Activated CD4-positive, alpha-beta memory T cell treated with anti-CD3 and anti-CD28 coated beads for 36 hours (primary cell): ENCODE data around the gene SLC7A5. TPM values are rescaled to one million over a fixed set of nuclear protein-coding genes. Genes with fewer than 3 reads are reported as not detected.
"Not testable (repeated sequence)": the region's sequence is repeated elsewhere in the genome, so short reads cannot be mapped to it uniquely, and the experiment has no call there.

ENCODE experiments used
- CTCF ChIA-PET: fragments of 350-600 bp; sonication (Branson Sonifier 250); formaldehyde crosslinking; loops from one replicate; lab custom pipeline; 2021; ENCODE audit warnings: antibody characterized with exemption, inconsistent platforms; lab: Charles Lee
- POLR2A ChIA-PET: fragments of 350-600 bp; sonication (Branson Sonifier 250); formaldehyde crosslinking; loops from one replicate; lab custom pipeline; 2021; ENCODE audit warnings: antibody characterized with exemption; lab: Charles Lee
- DNase-seq: peaks from one replicate; pipeline ENCODE4 v3.0.0-alpha.2; 2020
- H3K27ac Mint-ChIP-seq: one replicate; pipeline ENCODE4 v1.8.0; 2021; ENCODE audit warnings: mixed read lengths
- H3K27me3 Mint-ChIP-seq: one replicate; pipeline ENCODE4 v1.8.0; 2021; ENCODE audit warnings: mixed read lengths
- H3K36me3 Mint-ChIP-seq: one replicate; pipeline ENCODE4 v1.8.0; 2021; ENCODE audit warnings: mixed read lengths
- H3K4me1 Mint-ChIP-seq: one replicate; pipeline ENCODE4 v1.8.0; 2021; ENCODE audit warnings: low read depth, mixed read lengths
- H3K4me3 Mint-ChIP-seq: one replicate; pipeline ENCODE4 v1.8.0; 2021; ENCODE audit warnings: mild to moderate bottlenecking, mixed read lengths
- H3K9me3 Mint-ChIP-seq: one replicate; pipeline ENCODE4 v1.8.0; 2021; ENCODE audit warnings: mixed read lengths
- intact Hi-C: fragments of 100-400 bp; cut with micrococcal nuclease; formaldehyde crosslinking; loops from one replicate; pipeline ENCODE4 v1.15.1; 2023
- total RNA-seq, 2 experiments: library from RNA; stranded (reverse); gene quantifications; one replicate each; pipeline ENCODE4 v1.2.3, GENCODE V29; 2021

SLC7A5 gene
- total RNA-seq, 2 experiments from 2014 or later: 262 TPM

DNA sequence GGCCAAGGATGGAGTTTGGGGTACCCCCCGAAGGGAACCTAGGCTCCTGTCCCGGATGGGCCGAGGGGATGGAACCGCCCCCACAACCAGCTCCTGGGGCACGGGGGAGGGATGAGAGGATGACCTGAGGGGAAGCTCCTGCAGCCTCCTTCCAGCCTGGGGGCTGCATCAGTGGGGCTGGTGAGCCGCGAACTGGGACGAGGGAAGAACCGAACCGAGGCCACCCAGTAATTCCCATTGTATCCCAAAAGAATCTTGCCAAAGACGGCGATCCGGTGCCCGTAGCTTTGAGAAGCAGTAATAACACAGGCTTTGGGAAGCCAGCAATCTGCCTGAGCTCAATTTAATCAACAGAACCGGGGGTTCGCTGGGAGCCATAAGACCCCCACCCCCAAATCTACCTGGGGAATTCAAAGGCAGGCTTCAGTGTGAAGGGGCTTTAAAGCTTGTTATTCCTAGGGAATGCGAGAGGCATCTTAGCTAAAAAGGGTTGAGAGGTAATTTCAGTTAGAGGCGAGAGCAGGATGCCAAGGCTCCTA is 641 bp upstream of the SLC7A5 start:
- CTCF ChIA-PET: interaction anchor here (1.2 to 15.0 kb wide), 5 partner anchors 17 to 104 kb away, joined by 3 to 275 read pairs (median 13); partner anchors contain the start of gene KLHDC4
- not testable (repeated sequence) for H3K27me3 Mint-ChIP-seq, DNase-seq, H3K9me3 Mint-ChIP-seq
- intact Hi-C loops: loop anchor here (2.0 to 10.0 kb wide), 4 partner anchors 81 to 585 kb away; partner anchors contain the start of genes BANP, FBXO31, ZCCHC14 and ZFPM1
- peak overlapping the region; percentile 35 for H3K4me3 Mint-ChIP-seq
- peaks cover 53% of the 10 kb centered on the region for H3K4me1 Mint-ChIP-seq
- POLR2A ChIA-PET: interaction anchor here (0.7 to 7.5 kb wide), 10 partner anchors 14 to 585 kb away, joined by 3 to 103 read pairs (median 8); partner anchors contain the start of genes BANP and KLHDC4
- peaks cover 37% of the 10 kb centered on the region for H3K36me3 Mint-ChIP-seq
- peak overlapping the region; percentile 100 for H3K27ac Mint-ChIP-seq

DNA sequence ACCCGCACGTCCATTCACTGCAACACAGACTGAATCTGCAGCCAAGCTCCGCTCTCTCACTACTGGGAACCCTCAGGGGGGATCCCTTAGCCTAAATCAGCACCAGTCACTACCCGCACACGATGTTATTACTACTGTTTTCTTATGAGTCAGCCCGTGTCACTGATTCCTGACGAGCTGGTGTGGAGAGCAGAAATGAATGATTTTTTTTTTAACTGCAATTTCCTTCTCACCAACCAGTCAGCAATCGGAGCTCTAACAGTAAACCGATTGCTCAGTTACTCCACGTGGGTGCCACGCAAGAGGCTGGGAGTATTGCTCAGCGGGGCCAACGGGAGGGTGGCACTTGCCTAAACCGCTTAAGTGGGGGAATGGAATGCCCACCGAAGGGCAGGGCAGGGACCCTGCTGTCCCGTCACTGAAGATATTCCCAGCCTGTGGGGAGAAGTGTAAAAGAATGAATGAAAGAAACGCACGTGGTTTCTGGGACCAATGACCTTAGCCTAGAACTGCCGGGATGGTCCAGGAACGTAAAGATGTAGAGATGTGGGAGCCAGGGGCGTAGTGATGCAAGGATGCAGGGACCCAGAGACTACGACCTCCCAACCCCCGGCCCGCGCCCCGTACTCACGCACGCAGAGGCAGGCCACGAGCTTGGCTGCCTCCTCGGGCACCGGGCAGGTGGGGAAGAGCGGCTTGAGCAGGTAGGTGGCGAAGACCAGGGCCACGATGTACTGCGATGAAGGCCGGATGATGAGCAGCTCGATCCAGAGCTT is 865 bp downstream of the SLC7A5 start:
- peaks cover 55% of the 10 kb centered on the region for H3K4me1 Mint-ChIP-seq
- CTCF ChIA-PET: interaction anchor here (1.0 to 15.0 kb wide), 4 partner anchors 16 to 88 kb away, joined by 4 to 275 read pairs (median 114); no protein-coding TSS in a partner anchor
- intact Hi-C loops: loop anchor here (2.0 kb wide), 1 partner anchor 82 kb away; the partner anchor contains the start of gene BANP
- peak overlapping the region; percentile 100 for H3K4me3 Mint-ChIP-seq
- POLR2A ChIA-PET: interaction anchor here (0.8 to 7.5 kb wide), 13 partner anchors 8 to 586 kb away, joined by 3 to 103 read pairs (median 6); partner anchors contain the start of genes BANP and KLHDC4
- DNase-seq: peak; percentile 91
- H3K36me3 Mint-ChIP-seq: peaks cover 48% of the 10 kb centered on the region
- H3K27me3 Mint-ChIP-seq, H3K9me3 Mint-ChIP-seq: not testable (repeated sequence)
- H3K27ac Mint-ChIP-seq: peak overlapping the region; percentile 100

DNA sequence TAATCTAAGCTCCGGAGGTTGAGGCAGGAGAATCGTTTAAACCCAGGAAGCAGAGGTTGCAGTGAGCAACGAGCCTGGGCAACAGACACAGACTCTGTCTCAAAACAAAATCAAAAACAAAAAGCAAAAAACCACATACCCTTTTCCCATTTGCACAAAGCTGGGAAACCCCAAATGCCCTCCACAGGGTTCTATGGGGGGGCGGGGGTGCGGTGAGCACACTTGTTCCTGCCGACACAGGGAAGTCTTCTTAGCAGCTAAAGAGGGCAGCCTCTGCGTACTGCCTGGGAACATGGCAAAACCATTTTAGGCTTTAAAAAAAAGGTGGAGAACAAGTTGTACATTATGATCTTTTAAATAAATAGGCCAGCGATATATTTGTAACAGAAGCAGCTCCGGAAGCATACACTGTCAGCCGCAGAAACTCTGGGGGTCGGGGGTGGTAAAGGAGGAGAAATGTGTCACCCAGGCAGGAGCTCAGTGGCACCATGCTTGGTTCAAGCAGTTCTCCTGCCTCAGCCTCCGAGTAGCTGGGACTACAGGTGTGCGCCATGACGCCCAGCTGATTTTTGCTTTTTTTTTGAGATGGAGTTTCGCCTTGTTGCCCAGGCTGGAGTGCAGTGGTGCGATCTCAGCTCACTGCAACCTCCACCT is 3.3 kb downstream of the SLC7A5 start:
- peak; percentile 86 for DNase-seq
- H3K9me3 Mint-ChIP-seq, H3K27me3 Mint-ChIP-seq: not testable (repeated sequence)
- Mint-ChIP-seq H3K27ac (peak overlapping the region; percentile 100), H3K4me3 (peak overlapping the region; percentile 100), H3K36me3 (peaks cover 67% of the 10 kb centered on the region), H3K4me1 (peaks cover 55% of the 10 kb centered on the region)
- ChIA-PET CTCF (interaction anchor here (0.6 to 15.0 kb wide), 6 partner anchors 10 to 99 kb away, joined by 3 to 275 read pairs (median 6); no protein-coding TSS in a partner anchor), POLR2A (interaction anchor here (0.6 to 7.5 kb wide), 11 partner anchors 9 to 1229 kb away, joined by 3 to 103 read pairs (median 7); no protein-coding TSS in a partner anchor)
- intact Hi-C loops: loop anchor here (1.0 kb wide), 1 partner anchor 10 kb away; no protein-coding TSS in a partner anchor

DNA sequence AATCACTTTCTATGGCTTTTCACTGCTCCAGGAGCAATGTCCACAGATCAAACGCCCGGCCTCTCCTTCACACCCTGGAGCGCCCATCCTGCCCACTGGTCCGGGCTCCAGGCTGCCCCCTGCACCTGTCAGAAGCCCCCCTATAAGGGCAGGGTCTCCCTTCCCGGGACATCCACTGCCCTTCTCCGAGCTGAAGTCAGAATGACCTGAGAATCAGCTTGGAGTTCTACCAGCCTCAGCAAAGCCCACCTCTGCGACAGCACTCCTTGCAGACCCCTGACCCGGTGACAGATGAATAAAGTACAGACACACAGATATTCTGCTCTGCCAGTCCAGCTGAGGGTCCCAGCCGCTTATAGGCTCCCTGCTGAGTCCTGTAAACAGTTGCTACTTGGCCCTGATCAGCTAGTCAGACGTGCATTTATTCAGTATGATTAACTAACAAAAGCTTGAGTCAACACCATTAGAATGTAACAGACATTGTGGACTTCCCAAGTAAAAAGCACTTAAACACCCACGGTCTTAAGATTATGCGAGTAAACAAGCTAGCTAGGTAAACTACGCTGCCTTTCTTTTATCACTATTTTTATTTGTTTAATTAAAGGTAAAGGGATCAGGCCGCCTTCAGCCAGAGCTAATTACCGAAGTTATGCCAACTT is 4.8 kb downstream of the SLC7A5 start:
- Mint-ChIP-seq H3K27ac (peak overlapping the region; percentile 77), H3K4me1 (peaks cover 56% of the 10 kb centered on the region), H3K36me3 (peaks cover 79% of the 10 kb centered on the region), H3K27me3 (peaks cover 2% of the 10 kb centered on the region), H3K9me3 (no peaks in the 10 kb centered on the region), H3K4me3 (peak overlapping the region; percentile 100)
- ChIA-PET POLR2A (interaction anchor here (2.6 to 7.5 kb wide), 3 partner anchors 8 to 32 kb away, joined by 11 to 103 read pairs (median 25); no protein-coding TSS in a partner anchor), CTCF (interaction anchor here (10.3 to 15.0 kb wide), 2 partner anchors 12 to 84 kb away, joined by 224 to 275 read pairs; no protein-coding TSS in a partner anchor)
- DNase-seq: no peak
- intact Hi-C loops: no loop called here

DNA sequence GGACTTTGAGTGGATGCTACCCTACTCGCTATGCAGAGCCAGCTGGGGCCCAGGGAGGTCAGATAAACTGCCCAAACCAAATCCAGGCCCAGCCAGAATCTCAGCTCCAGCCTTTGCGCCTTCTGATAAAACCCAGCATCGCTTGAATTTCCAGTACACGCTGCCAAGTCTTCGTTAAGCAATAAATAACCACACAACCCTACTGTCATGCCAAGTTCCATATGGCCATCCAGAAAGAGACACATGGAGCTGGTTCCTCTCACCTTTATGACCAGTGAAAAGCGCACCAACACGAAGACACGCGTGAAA is 6.0 kb downstream of the SLC7A5 start:
- POLR2A ChIA-PET, DNase-seq, H3K27me3 Mint-ChIP-seq, H3K9me3 Mint-ChIP-seq, intact Hi-C loops: not testable (repeated sequence)
- Mint-ChIP-seq H3K36me3 (peaks cover 85% of the 10 kb centered on the region), H3K4me3 (peak overlapping the region; percentile 45), H3K4me1 (peaks cover 64% of the 10 kb centered on the region), H3K27ac (peak overlapping the region; percentile 33)
- CTCF ChIA-PET: interaction anchor here (10.3 to 15.0 kb wide), 2 partner anchors 11 to 83 kb away, joined by 224 to 275 read pairs; no protein-coding TSS in a partner anchor

DNA sequence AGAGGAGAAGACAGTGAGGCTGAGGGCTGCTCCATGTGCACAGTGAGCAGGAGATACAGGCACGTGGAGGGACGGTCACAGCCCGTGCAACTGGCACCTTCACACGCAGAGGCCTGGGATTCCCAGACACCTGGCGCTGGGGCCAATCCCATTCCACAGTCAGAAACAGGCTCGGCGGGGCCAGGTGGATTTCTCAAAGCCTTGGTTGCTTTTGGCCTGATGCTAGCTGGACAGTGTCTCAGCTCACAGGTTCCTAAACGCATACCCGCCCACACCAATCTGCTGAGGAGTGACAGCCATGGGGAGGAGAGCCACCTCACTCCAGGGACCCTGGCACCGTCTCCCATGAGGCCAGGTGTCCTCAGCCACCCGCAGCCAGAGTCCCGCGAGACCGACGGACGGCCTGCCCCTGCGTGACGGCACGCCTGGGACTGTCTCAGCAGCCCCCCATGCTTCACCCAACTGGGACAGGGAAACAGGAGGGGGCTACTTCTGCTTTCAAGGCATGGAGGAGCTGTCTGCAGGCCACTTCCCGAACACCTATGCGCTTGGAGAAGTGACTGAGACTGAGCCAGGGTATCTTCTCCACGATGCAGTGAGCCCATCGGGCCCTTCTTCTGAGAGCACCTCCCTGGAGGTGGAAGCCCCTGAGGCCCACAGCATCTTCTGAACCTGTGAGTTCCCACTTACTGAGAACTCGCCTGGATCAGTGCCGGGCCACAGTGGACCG is 6.5 kb downstream of the SLC7A5 start:
- DNase-seq, CTCF ChIA-PET, intact Hi-C loops, H3K27me3 Mint-ChIP-seq, H3K9me3 Mint-ChIP-seq, POLR2A ChIA-PET: not testable (repeated sequence)
- Mint-ChIP-seq H3K4me3 (peak overlapping the region; percentile 45), H3K36me3 (peaks cover 83% of the 10 kb centered on the region), H3K27ac (peak overlapping the region; percentile 54), H3K4me1 (peaks cover 66% of the 10 kb centered on the region)

DNA sequence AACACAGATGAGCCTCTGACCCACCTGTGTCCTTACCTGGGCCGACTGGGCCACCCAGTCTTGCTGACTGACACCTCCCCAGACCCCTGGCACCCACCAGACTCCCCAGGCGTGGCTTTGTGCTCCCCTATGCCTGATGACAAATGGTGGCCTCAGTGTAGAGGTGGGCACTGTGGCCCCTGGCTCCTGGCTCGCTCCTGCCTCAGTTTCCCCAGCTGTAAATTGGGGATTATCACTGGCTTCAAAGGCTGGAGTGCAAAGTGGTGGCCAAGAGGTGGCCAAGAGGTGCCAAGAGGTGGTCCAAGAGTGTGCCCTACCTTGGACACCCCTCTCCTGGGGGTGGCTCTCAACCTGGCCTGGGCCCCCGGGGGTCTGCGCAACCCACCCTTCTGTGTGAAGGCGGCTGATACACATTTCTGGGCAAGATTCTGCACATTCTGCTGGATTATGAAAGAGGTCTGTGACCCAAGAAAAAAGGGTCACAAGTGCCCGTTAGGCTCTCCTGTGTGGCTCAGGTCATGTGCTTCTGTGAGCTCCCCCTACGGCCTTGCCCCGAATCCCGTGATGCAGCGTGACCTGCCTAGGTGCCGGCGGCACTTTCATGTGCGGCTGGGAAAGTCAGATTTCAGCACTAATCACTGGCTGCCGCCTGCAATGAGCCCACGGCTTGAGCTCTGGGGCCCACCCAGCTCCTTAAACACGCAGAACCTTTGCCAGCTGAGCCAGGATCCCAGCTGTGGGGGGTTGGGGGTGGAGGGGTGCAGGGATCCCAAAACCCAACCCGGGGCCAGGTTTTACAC is 7.8 kb downstream of the SLC7A5 start:
- H3K9me3 Mint-ChIP-seq, intact Hi-C loops, H3K4me3 Mint-ChIP-seq, H3K27me3 Mint-ChIP-seq, DNase-seq, POLR2A ChIA-PET: not testable (repeated sequence)
- Mint-ChIP-seq H3K36me3 (peaks cover 82% of the 10 kb centered on the region), H3K4me1 (peaks cover 79% of the 10 kb centered on the region), H3K27ac (peak overlapping the region; percentile 38)
- CTCF ChIA-PET: interaction anchor here (0.6 to 5.0 kb wide), 2 partner anchors 10 to 11 kb away, joined by 6 to 27 read pairs; no protein-coding TSS in a partner anchor

DNA sequence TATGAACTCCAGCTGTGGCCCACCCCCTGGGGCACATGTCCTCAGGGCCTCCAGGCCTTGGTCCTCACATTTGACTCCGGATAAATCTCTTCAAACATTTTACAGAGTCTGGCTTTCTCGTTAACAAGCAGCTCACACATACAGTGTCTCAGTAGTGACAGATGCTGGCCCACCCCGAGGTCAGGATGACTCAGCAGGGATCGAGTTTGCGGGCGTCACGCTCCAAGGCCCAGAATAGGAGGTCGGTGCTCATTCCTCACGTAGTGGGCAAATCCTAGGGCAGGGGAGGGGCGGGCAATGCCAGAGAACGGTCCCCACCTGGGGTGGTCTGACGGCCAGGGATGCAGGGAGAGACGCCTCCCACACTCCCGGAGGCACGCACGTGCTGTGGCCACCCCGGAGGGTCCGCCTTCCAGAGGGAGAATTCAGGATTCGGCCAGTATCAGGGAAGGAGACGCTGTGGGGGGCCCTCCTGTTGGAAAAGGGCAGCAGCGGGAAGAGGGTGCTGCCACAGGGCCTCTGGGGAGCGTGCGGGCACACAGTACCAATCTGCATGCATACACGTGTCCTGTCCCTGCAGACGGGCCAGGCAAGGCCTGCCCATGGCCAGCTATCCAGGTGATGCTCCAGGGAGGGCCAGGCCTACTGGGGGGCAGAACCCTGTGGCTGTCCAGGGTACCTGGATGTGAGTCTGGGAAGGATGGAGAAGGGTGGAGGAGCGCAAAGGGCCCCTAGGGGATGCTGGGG is 8.6 kb downstream of the SLC7A5 start:
- peaks cover 80% of the 10 kb centered on the region for H3K4me1 Mint-ChIP-seq
- POLR2A ChIA-PET: interaction anchor here (2.1 kb wide), 1 partner anchor 81 kb away, joined by 8 read pairs; no protein-coding TSS in a partner anchor
- H3K4me3 Mint-ChIP-seq: peak overlapping the region; percentile 56
- no peaks in the 10 kb centered on the region for H3K27me3 Mint-ChIP-seq
- peak overlapping the region; percentile 81 for H3K27ac Mint-ChIP-seq
- peak; percentile 39 for DNase-seq
- CTCF ChIA-PET: interaction anchor here (2.0 to 5.0 kb wide), 2 partner anchors 10 to 11 kb away, joined by 8 to 27 read pairs; no protein-coding TSS in a partner anchor
- no peaks in the 10 kb centered on the region for H3K9me3 Mint-ChIP-seq
- intact Hi-C loops: no loop called here
- peaks cover 80% of the 10 kb centered on the region for H3K36me3 Mint-ChIP-seq

DNA sequence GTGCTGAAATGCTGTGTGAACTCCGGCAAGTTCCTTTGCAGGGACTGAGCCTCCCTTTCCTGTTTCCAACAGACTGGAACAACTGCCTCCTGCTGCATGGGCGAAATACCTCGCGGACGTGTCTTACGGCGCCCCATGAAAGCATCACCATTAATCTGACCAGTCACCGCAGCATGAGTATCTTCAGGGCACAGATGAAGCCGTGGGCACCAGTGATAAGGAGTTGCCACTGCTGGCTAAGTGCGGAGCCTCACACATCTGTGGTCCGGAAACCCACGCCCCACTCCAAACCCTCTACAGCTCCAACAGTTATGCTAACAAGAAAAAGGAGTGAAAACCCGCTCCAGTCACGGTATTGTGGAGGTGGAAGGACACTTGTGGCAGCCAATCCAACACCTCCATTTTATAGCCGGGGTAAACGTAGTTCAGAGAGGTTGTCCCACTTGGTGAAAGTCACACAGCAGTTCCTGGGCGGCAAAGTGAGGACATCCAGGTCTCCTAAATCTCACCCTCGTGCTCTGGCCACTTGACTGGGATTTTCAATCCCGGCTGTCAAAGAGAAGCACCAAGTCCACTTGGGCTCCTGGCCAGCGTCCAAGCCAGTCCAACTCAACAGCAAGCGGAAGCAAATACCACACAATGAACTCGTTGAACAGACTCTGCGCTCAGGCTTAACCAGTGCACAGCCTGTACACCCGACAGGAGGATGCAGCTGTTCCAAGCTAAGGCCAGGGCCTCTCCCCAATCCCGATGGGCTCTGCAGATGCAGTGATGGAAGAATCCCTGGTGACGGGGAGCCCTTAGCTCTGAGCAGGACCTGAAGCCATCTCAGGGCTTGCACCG is 10.9 kb downstream of the SLC7A5 start:
- ChIA-PET POLR2A (interaction anchor here (1.2 to 1.3 kb wide), 2 partner anchors 9 to 11 kb away, joined by 3 to 6 read pairs; no protein-coding TSS in a partner anchor), CTCF (interaction anchor here (0.7 to 5.0 kb wide), 2 partner anchors 8 to 13 kb away, joined by 5 to 27 read pairs; no protein-coding TSS in a partner anchor)
- not testable (repeated sequence) for H3K27me3 Mint-ChIP-seq, DNase-seq, H3K9me3 Mint-ChIP-seq
- intact Hi-C loops: loop anchor here (10.0 kb wide), 1 partner anchor 46 kb away; no protein-coding TSS in a partner anchor
- Mint-ChIP-seq H3K4me3 (peak overlapping the region; percentile 17), H3K36me3 (peaks cover 75% of the 10 kb centered on the region), H3K4me1 (peaks cover 87% of the 10 kb centered on the region), H3K27ac (peak overlapping the region; percentile 91)
